H1 (cell line): ENCODE measurements around the gene CLEC16A. TPM values are rescaled to one million over a fixed set of nuclear protein-coding genes. Genes with fewer than 3 reads are reported as not detected.

Experiments
- CTCF ChIA-PET: fragments of 300-600 bp; sonication (Branson Sonifier 250); formaldehyde crosslinking; loops from one replicate; lab custom pipeline; 2021; ENCODE audit not compliant: partially characterized antibody; lab: Charles Lee
- POLR2A ChIA-PET: fragments of 300-600 bp; sonication (Branson Sonifier 250); formaldehyde crosslinking; loops from one replicate; lab custom pipeline; 2021; ENCODE audit warnings: inconsistent platforms; ENCODE audit not compliant: partially characterized antibody; lab: Charles Lee
- DNase-seq, 2 experiments: peaks; one replicate each; pipeline versions ENCODE4 v3.0.0 to v3.0.0-alpha.2; 2010 to 2022; ENCODE audit warnings: low spot score in 2 of 2, low read depth in 1 of 2, mixed read lengths in 1 of 2
- FAIRE-seq: peaks from 2 replicates; lab custom pipeline; 2011; peaks lifted over from hg19 to GRCh38; lab: Jason Lieb, UNC
- H2AFZ ChIP-seq: 2 replicates; pipeline ENCODE4 v1.8.1; 2012; ENCODE audit warnings: low read length, inconsistent platforms
- H2AK5ac ChIP-seq: 2 replicates; pipeline ENCODE4 v1.6.1; 2013; ENCODE audit warnings: low read depth, low read length
- H2BK120ac ChIP-seq: replicated peaks from 2 replicates; pipeline ENCODE3; 2013; ENCODE audit warnings: low read depth, low read length, inconsistent platforms
- H2BK12ac ChIP-seq: 2 replicates; pipeline ENCODE4 v1.6.1; 2013; ENCODE audit warnings: low read depth, low read length
- H2BK15ac ChIP-seq: 2 replicates; pipeline ENCODE4 v1.6.1; 2013; ENCODE audit warnings: low read length
- H2BK20ac ChIP-seq: 2 replicates; pipeline ENCODE4 v1.6.1; 2013; ENCODE audit warnings: low read length
- H2BK5ac ChIP-seq: 2 replicates; pipeline ENCODE4 v1.6.1; 2013; ENCODE audit warnings: low read depth, low read length
- H3K14ac ChIP-seq: 2 replicates; pipeline ENCODE4 v1.6.1; 2013; ENCODE audit warnings: inconsistent platforms; ENCODE audit not compliant: insufficient read length
- H3K18ac ChIP-seq: 2 replicates; pipeline ENCODE4 v1.6.1; 2013; ENCODE audit warnings: low read length; ENCODE audit errors: extremely low read depth
- H3K23ac ChIP-seq: 2 replicates; pipeline ENCODE4 v1.6.1; 2013; ENCODE audit warnings: inconsistent platforms; ENCODE audit not compliant: insufficient read length
- H3K23me2 ChIP-seq: 2 replicates; pipeline ENCODE4 v1.6.1; 2013; ENCODE audit warnings: low read depth, low read length
- H3K27ac ChIP-seq: 2 replicates; pipeline ENCODE4 v1.6.1; 2011; ENCODE audit warnings: low read depth, low read length, inconsistent platforms
- H3K27me3 ChIP-seq, 4 experiments: replicated peaks in 1 of 4; 1 replicate in 1 of 4; 2 replicates in 3 of 4; pipeline versions ENCODE4 v1.6.1 to v1.8.1; 2011 to 2013; ENCODE audit warnings: low read length in 3 of 4, mild to moderate bottlenecking in 3 of 4, inconsistent platforms in 2 of 4, mixed read lengths in 2 of 4, moderate library complexity in 1 of 4; ENCODE audit not compliant: control insufficient read depth in 3 of 4, insufficient read depth in 3 of 4; ENCODE audit errors: extremely low read depth in 1 of 4
- H3K36me3 ChIP-seq, 4 experiments: 2 replicates each; pipeline versions ENCODE4 v1.6.1 to v1.8.1; 2011 to 2013; ENCODE audit warnings: mild to moderate bottlenecking in 4 of 4, low read length in 3 of 4, moderate library complexity in 2 of 4, control low read depth in 1 of 4, inconsistent platforms in 1 of 4; ENCODE audit not compliant: insufficient read depth in 4 of 4, control insufficient read depth in 2 of 4
- H3K4ac ChIP-seq: replicated peaks from 2 replicates; pipeline ENCODE3; 2013; ENCODE audit warnings: low read length, low read depth, mixed read lengths, inconsistent platforms; ENCODE audit not compliant: insufficient read length
- H3K4me1 ChIP-seq, 4 experiments: replicated peaks in 1 of 4; 1 replicate in 1 of 4; 2 replicates in 3 of 4; pipeline versions ENCODE4 v1.6.1 to v1.8.1; 2011 to 2013; ENCODE audit warnings: low read length in 3 of 4, inconsistent platforms in 2 of 4, mixed read lengths in 1 of 4; ENCODE audit not compliant: insufficient read depth in 4 of 4, control insufficient read depth in 3 of 4
- H3K4me2 ChIP-seq, 2 experiments: 2 replicates each; pipeline versions ENCODE4 v1.6.1 to v1.8.1; 2011 to 2013; ENCODE audit warnings: low read depth in 2 of 2, low read length in 2 of 2, control low read depth in 1 of 2, inconsistent platforms in 1 of 2, mild to moderate bottlenecking in 1 of 2; ENCODE audit not compliant: insufficient read depth in 1 of 2
- H3K4me3 ChIP-seq, 4 experiments: fragments of 200-600, 300-600 bp in 1 of 4; sonication (generic), shearing (Covaris generic), sonication (Bioruptor Twin) in 1 of 4; 2 replicates each; pipeline versions ENCODE4 v1.5.1 to v1.8.1; 2011 to 2016; ENCODE audit warnings: low read length in 4 of 4, low read depth in 3 of 4, control low read depth in 2 of 4, inconsistent platforms in 2 of 4, mild to moderate bottlenecking in 2 of 4, mixed read lengths in 1 of 4, moderate library complexity in 1 of 4; ENCODE audit not compliant: insufficient read depth in 2 of 4; ENCODE audit errors: extremely low read depth in 1 of 4
- H3K56ac ChIP-seq: replicated peaks from 2 replicates; pipeline ENCODE3; 2013; ENCODE audit warnings: low read depth, mild to moderate bottlenecking, mixed read lengths, low read length, inconsistent platforms; ENCODE audit not compliant: insufficient read length
- H3K79me1 ChIP-seq: 2 replicates; pipeline ENCODE4 v1.6.1; 2013; ENCODE audit warnings: low read depth, low read length, control low read depth
- H3K79me2 ChIP-seq, 2 experiments: 2 replicates each; pipeline versions ENCODE4 v1.6.1 to v1.8.1; 2012 to 2013; ENCODE audit warnings: low read length in 2 of 2, mild to moderate bottlenecking in 2 of 2, inconsistent platforms in 1 of 2; ENCODE audit not compliant: insufficient read depth in 2 of 2, control insufficient read depth in 1 of 2
- H3K9ac ChIP-seq, 4 experiments: replicated peaks in 1 of 4; 1 replicate in 1 of 4; 2 replicates in 3 of 4; pipeline versions ENCODE4 v1.6.1 to v1.8.1; 2011 to 2013; ENCODE audit warnings: low read depth in 3 of 4, low read length in 3 of 4, control low read depth in 2 of 4, mild to moderate bottlenecking in 2 of 4, moderate library complexity in 2 of 4, inconsistent platforms in 1 of 4; ENCODE audit errors: extremely low read depth in 1 of 4
- H3K9me3 ChIP-seq, 2 experiments: 2 replicates each; pipeline versions ENCODE4 v1.6.1 to v1.8.1; 2012 to 2013; ENCODE audit warnings: mild to moderate bottlenecking in 2 of 2, moderate library complexity in 2 of 2, control low read depth in 1 of 2, inconsistent platforms in 1 of 2, low read depth in 1 of 2, low read length in 1 of 2, mixed read lengths in 1 of 2; ENCODE audit not compliant: insufficient read depth in 2 of 2
- H4K20me1 ChIP-seq, 2 experiments: replicated peaks in 1 of 2; 2 replicates each; pipeline versions ENCODE3 to v1.8.1; 2011 to 2013; ENCODE audit warnings: inconsistent platforms in 2 of 2, low read length in 2 of 2, mild to moderate bottlenecking in 1 of 2; ENCODE audit not compliant: insufficient read depth in 2 of 2, control insufficient read depth in 1 of 2
- H4K5ac ChIP-seq: 2 replicates; pipeline ENCODE4 v1.6.1; 2013; ENCODE audit warnings: low read length, low read depth, mixed read lengths, inconsistent platforms; ENCODE audit not compliant: insufficient read length
- H4K8ac ChIP-seq: 2 replicates; pipeline ENCODE4 v1.8.0; 2013; ENCODE audit warnings: mild to moderate bottlenecking, moderate library complexity, low read length, inconsistent platforms; ENCODE audit not compliant: insufficient read depth; ENCODE audit errors: extremely low read depth
- H4K91ac ChIP-seq: replicated peaks from 2 replicates; pipeline ENCODE3; 2013; ENCODE audit warnings: low read length, mixed read lengths, inconsistent platforms; ENCODE audit not compliant: insufficient read length
- CBX8 ChIP-seq: fragments of 300-800, 300-1000 bp; sonication (generic); IDR thresholded peaks from 2 replicates; pipeline ENCODE4 v1.7.1; 2016; ENCODE audit warnings: low read depth, low read length, borderline replicate concordance
- SIRT6 ChIP-seq: IDR thresholded peaks from one replicate; pipeline ENCODE4 v1.7.1; 2012; ENCODE audit warnings: low read length, inconsistent platforms
- SP1 ChIP-seq: IDR thresholded peaks from 2 replicates; pipeline ENCODE4 v1.6.1; 2011; ENCODE audit warnings: low read depth, low read length
- SRF ChIP-seq: IDR thresholded peaks from 2 replicates; pipeline ENCODE4 v1.6.1; 2011; ENCODE audit warnings: mild to moderate bottlenecking, low read depth, low read length, moderate library complexity
- YY1 ChIP-seq: IDR thresholded peaks from 2 replicates; pipeline ENCODE4 v1.6.1; 2011; ENCODE audit warnings: low read depth, mild to moderate bottlenecking, low read length
- WGBS, 2 experiments: shearing (Covaris generic) in 1 of 2; methylation state at CpG; one replicate each; pipeline versions ENCODE4 v1.1.6 to v1.1.7; 2013 to 2015; ENCODE audit warnings: low lambda C conversion rate in 2 of 2, mixed read lengths in 2 of 2, inconsistent platforms in 1 of 2, low coverage in 1 of 2, missing lambda C conversion rate in 1 of 2; ENCODE audit not compliant: insufficient replicate concordance in 2 of 2, insufficient coverage in 1 of 2, insufficient read length in 1 of 2; ENCODE audit errors: extremely low coverage in 1 of 2, missing lambda C conversion rate in 1 of 2; 5-methylcytosine and 5-hydroxymethylcytosine counted together
- long read RNA-seq, 2 experiments: library from RNA in 1 of 2; library from capped mRNA in 1 of 2; stranded (forward); transcript quantifications; one replicate each; pipeline ENCODE4 v2.0.0, GENCODE V29; 2021; ENCODE audit warnings: inconsistent platforms in 1 of 2
- polyA minus RNA-seq, 3 experiments: library from RNA; depleted of rRNA, polyadenylated mRNA; stranded (reverse); fragments of >200 nt; gene quantifications; 1 replicate in 2 of 3; 2 replicates in 1 of 3; pipeline ENCODE4 v1.2.3, GENCODE V29; 2011
- polyA plus RNA-seq, 7 experiments: library from polyadenylated mRNA; depleted of rRNA in 3 of 7; stranded (reverse) in 5 of 7; unstranded in 2 of 7; fragments of >200 nt in 5 of 7; fragments of 200-250 nt in 2 of 7; gene quantifications; 1 replicate in 5 of 7; 2 replicates in 1 of 7; 4 replicates in 1 of 7; pipeline versions ENCODE4 v1.2.1 to v1.2.3, GENCODE V29; 2011 to 2013; ENCODE audit warnings: missing spikeins in 2 of 7, mixed read lengths in 2 of 7
- total RNA-seq: library from RNA; stranded (reverse); fragmentation: NEBNext Ultra II Directional; extraction: Animal tissue kit (Norgen Biotek cat#: 25700); gene quantifications from 2 replicates; pipeline ENCODE4 v1.2.1, GENCODE V29; 2021

CLEC16A gene
- total RNA-seq: 18.5 and 19.3 TPM in 2 replicates
- 7.6 and 10.4 TPM in 2 replicates for polyA plus RNA-seq (2011; rRNA removed)
- 8.3 TPM for polyA plus RNA-seq (2011; cell fraction: cytosol; rRNA removed)
- polyA plus RNA-seq (2011; cell fraction: nucleus; rRNA removed): 15.4 TPM
- 11.0 to 13.8 TPM (median 12.7 TPM) in 4 replicates for polyA plus RNA-seq (2012, experiment 1 of 2)
- 5.8 TPM for polyA plus RNA-seq (2012, experiment 2 of 2)
- polyA plus RNA-seq (2013, experiment 1 of 2): 6.8 TPM
- polyA plus RNA-seq (2013, experiment 2 of 2): 7.1 TPM
- polyA minus RNA-seq (2011; rRNA and poly(A)+ RNA removed): 31.9 and 32.4 TPM in 2 replicates
- polyA minus RNA-seq (2011; cell fraction: cytosol; rRNA and poly(A)+ RNA removed): 16.2 TPM
- polyA minus RNA-seq (2011; cell fraction: nucleus; rRNA and poly(A)+ RNA removed): 20.1 TPM
- long read RNA-seq, experiment 1, partial matches to known transcripts: 8 of 19 reads
- long read RNA-seq, experiment 1, other reads (novel, unspliced or antisense): 11 of 19 reads
- long read RNA-seq, experiment 2, partial matches to known transcripts: 2 of 3 reads
- long read RNA-seq, experiment 2, other reads (novel, unspliced or antisense): 1 of 3 reads

GRCh38 chr16:10944249-10945064 lies at the start of gene CLEC16A:
CLEC16A (plus strand) TSS chr16:10944564; CDS start chr16:10944718, 154 bp downstream.
- H3K4me2 ChIP-seq: peak within 1 kb of the TSS; percentile 67 to 80
- peak within 1 kb of the TSS; percentile 45; the same call in 1 of the 2 replicates for H2BK12ac ChIP-seq
- H4K8ac ChIP-seq: no peak within 1 kb of the TSS; the same call in 1 of the 2 replicates
- no peak within 1 kb of the TSS for H3K56ac ChIP-seq
- DNase-seq (peak; percentile 90 to 98), FAIRE-seq (no peak)
- H3K79me1 ChIP-seq: peaks cover 15% of the 10 kb centered on the region
- ChIA-PET CTCF (no interaction called here), POLR2A (interaction anchor here (0.9 to 1.0 kb wide), 2 partner anchors 14 to 249 kb away, joined by 3 read pairs; no protein-coding TSS in a partner anchor)
- H2AK5ac ChIP-seq: no peak within 1 kb of the TSS
- no peak within 1 kb of the TSS for H2AFZ ChIP-seq
- H4K5ac ChIP-seq: no peak within 1 kb of the TSS
- H3K23ac ChIP-seq: no peak within 1 kb of the TSS
- no peak within 1 kb of the TSS for H3K4ac ChIP-seq
- no peak within 1 kb of the TSS for H3K14ac ChIP-seq
- no peaks in the 10 kb centered on the region; a peak in 2 of 7 replicates for H3K27me3 ChIP-seq
- no peaks in the 10 kb centered on the region for H3K36me3 ChIP-seq
- H3K23me2 ChIP-seq: peaks cover 8% of the 10 kb centered on the region
- H3K4me1 ChIP-seq: peaks cover 23 to 35% (median 26%) of the 10 kb centered on the region in 4 experiments
- WGBS, 2 experiments: 2% methylated on average over 74 of the region's 86 CpGs; no CpG with 5 or more reads in 1 of the 2 experiments
- peaks cover 0 to 49% of the 10 kb centered on the region in 2 experiments; a peak in 2 of 4 replicates for H3K79me2 ChIP-seq
- peak within 1 kb of the TSS in 3 of 4 experiments; percentile 29 to 41 (median 39); a peak in 3 of 7 replicates for H3K9ac ChIP-seq
- H3K27ac ChIP-seq: no peak within 1 kb of the TSS
- no peak within 1 kb of the TSS for H4K91ac ChIP-seq
- no peaks in the 10 kb centered on the region for H3K9me3 ChIP-seq
- H3K4me3 ChIP-seq: peak within 1 kb of the TSS; percentile 54 to 86 (median 68)
- H2BK5ac ChIP-seq: no peak within 1 kb of the TSS
- no peak within 1 kb of the TSS; the same call in 1 of the 2 replicates for H2BK15ac ChIP-seq
- peaks cover 9 to 22% of the 10 kb centered on the region in 2 experiments for H4K20me1 ChIP-seq
- H3K18ac ChIP-seq: no peak within 1 kb of the TSS
- H2BK120ac ChIP-seq: no peak within 1 kb of the TSS
- H2BK20ac ChIP-seq: no peak within 1 kb of the TSS
- TF ChIP-seq SP1 (peak; percentile 58; the same call in 1 of the 2 replicates), YY1 (peak; percentile 85), SRF (no peak), CBX8 (no peak), SIRT6 (no peak)
